HepG2 (cell line): ENCODE measurements around the gene COG1. TPM values are rescaled to one million over a fixed set of nuclear protein-coding genes. Genes with fewer than 3 reads are reported as not detected.

Source experiments
- CBX2 ChIP-seq, 2 experiments: fragments of 200-600 bp in 1 of 2; sonication (generic); formaldehyde crosslinking in 1 of 2; IDR thresholded peaks; 2 replicates each; pipeline versions ENCODE4 v1.7.0 to v1.8.1; 2018 to 2022; ENCODE audit warnings: low read depth in 2 of 2, low read length in 1 of 2, mild to moderate bottlenecking in 1 of 2, missing genetic modification reagents in 1 of 2
- GZF1 ChIP-seq: sonication (generic); formaldehyde crosslinking; IDR thresholded peaks from 2 replicates; pipeline ENCODE4 v1.5.1; 2020; ENCODE audit warnings: mild to moderate bottlenecking, missing genetic modification reagents
- MEIS2 ChIP-seq: sonication (generic); formaldehyde crosslinking; IDR thresholded peaks from 2 replicates; pipeline ENCODE4 v1.9.0; 2021; ENCODE audit warnings: mild to moderate bottlenecking, missing genetic modification reagents
- SKI ChIP-seq: fragments of 450-650 bp; IDR thresholded peaks from one replicate; pipeline ENCODE4 v1.6.1; 2018; ENCODE audit warnings: mild to moderate bottlenecking; ENCODE audit not compliant: partially characterized antibody
- SMYD3 ChIP-seq: sonication (generic); formaldehyde crosslinking; IDR thresholded peaks from 2 replicates; pipeline ENCODE4 v1.8.1; 2023; ENCODE audit warnings: mild to moderate bottlenecking, missing genetic modification reagents
- TERF1 ChIP-seq: sonication (generic); formaldehyde crosslinking; IDR thresholded peaks from 2 replicates; pipeline ENCODE4 v1.8.0; 2022; ENCODE audit warnings: mild to moderate bottlenecking, missing genetic modification reagents, moderate library complexity
- THYN1 ChIP-seq: sonication (generic); formaldehyde crosslinking; IDR thresholded peaks from 2 replicates; pipeline ENCODE4 v1.8.1; 2023; ENCODE audit warnings: low read depth, mild to moderate bottlenecking, moderate library complexity, missing genetic modification reagents, borderline replicate concordance
- YEATS4 ChIP-seq: sonication (generic); formaldehyde crosslinking; IDR thresholded peaks from 2 replicates; pipeline ENCODE4 v1.4.0; 2020; ENCODE audit warnings: missing genetic modification reagents, borderline replicate concordance
- ZNF451 ChIP-seq: sonication (generic); formaldehyde crosslinking; IDR thresholded peaks from 2 replicates; pipeline ENCODE4 v1.5.0; 2020; ENCODE audit warnings: mild to moderate bottlenecking, missing genetic modification reagents
- ZNF678 ChIP-seq: sonication (generic); formaldehyde crosslinking; IDR thresholded peaks from 2 replicates; pipeline ENCODE4 v1.4.0; 2020; ENCODE audit warnings: mild to moderate bottlenecking, missing genetic modification reagents
- ZNF782 ChIP-seq: sonication (generic); formaldehyde crosslinking; IDR thresholded peaks from 2 replicates; pipeline ENCODE4 v1.4.0; 2020; ENCODE audit warnings: missing genetic modification reagents, mild to moderate bottlenecking, borderline replicate concordance
- polyA plus RNA-seq, 8 experiments: library from polyadenylated mRNA; depleted of rRNA in 3 of 8; stranded (reverse) in 7 of 8; unstranded in 1 of 8; fragments of >200 nt; fragmentation: Illumina TruSeq in 4 of 8; extraction: Trizol in 4 of 8; gene quantifications; 2 replicates each; pipeline versions ENCODE4 v1.2.1 to v1.2.3, GENCODE V29; 2011 to 2016; ENCODE audit warnings: low read depth in 4 of 8, missing spikeins in 1 of 8, mixed read lengths in 1 of 8; ENCODE audit not compliant: insufficient read depth in 1 of 8
- total RNA-seq, 5 experiments: library from RNA; depleted of rRNA; stranded (reverse); fragments of >200 nt; fragmentation: Illumina TruSeq; extraction: Trizol; gene quantifications; 2 replicates each; pipeline ENCODE4 v1.2.3, GENCODE V29; 2016; ENCODE audit warnings: low read depth in 1 of 5
- TF ChIP-seq, protein P1 (sequence below), 2 experiments: sonication (generic) in 1 of 2; formaldehyde crosslinking in 1 of 2; IDR thresholded peaks; 2 replicates each; pipeline versions ENCODE4 v1.4.0 to v1.6.1; 2016 to 2020; ENCODE audit warnings: borderline replicate concordance in 1 of 2, low read depth in 1 of 2, mild to moderate bottlenecking in 1 of 2, missing genetic modification reagents in 1 of 2
- TF ChIP-seq, protein P2 (sequence below): sonication (generic); formaldehyde crosslinking; conservative IDR thresholded peaks from 2 replicates; pipeline ENCODE4 v1.4.0; 2020; ENCODE audit warnings: missing genetic modification reagents
- TF ChIP-seq, protein P3 (sequence below): sonication (generic); formaldehyde crosslinking; IDR thresholded peaks from 2 replicates; pipeline ENCODE4 v1.8.0; 2022; ENCODE audit warnings: mild to moderate bottlenecking, missing genetic modification reagents, borderline replicate concordance

COG1 gene
- total and polyA plus RNA-seq, 2 of the 13 experiments (the other 11 are each of a cell fraction or from before 2014, with no cell fraction given), result 36.6 to 39.7 TPM

DNA sequence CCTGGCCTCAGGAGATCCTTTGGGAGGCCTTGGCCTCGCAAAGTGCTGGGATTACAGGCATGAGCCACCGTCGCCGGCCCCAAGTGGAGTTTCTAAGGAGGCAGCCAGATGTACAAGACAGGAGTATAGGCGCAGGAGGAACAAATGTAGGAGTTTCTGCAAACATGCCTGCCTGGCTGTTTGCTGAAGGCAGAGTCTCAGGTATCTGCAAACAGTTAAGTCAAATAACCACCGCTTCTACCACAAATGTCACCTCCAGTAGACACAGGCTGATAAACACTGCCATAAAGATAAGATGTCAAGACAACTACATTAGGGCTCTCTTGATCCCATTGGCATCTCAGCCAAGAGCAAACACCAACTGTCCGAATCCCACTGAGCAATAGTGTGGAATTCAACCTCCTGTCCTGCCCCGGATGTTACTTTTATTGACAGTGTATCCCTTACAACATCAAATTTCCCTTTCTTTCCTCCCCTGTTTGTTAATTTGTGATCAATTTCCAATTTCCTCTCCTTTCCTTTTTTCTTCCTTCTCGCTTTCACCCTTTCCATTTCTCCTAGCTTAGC is 5.6 kb upstream of the COG1 start (continued):
- TF ChIP-seq, protein P1, sequence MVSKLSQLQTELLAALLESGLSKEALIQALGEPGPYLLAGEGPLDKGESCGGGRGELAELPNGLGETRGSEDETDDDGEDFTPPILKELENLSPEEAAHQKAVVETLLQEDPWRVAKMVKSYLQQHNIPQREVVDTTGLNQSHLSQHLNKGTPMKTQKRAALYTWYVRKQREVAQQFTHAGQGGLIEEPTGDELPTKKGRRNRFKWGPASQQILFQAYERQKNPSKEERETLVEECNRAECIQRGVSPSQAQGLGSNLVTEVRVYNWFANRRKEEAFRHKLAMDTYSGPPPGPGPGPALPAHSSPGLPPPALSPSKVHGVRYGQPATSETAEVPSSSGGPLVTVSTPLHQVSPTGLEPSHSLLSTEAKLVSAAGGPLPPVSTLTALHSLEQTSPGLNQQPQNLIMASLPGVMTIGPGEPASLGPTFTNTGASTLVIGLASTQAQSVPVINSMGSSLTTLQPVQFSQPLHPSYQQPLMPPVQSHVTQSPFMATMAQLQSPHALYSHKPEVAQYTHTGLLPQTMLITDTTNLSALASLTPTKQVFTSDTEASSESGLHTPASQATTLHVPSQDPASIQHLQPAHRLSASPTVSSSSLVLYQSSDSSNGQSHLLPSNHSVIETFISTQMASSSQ (IDR thresholded peaks at IDR 0.05; ENCODE audit: low read depth), result peak; percentile 88
- TF ChIP-seq, protein P1 (CRISPR knock-in tag; IDR thresholded peaks at IDR 0.05; ENCODE audit: borderline replicate concordance), result peak; percentile 93
- TF ChIP-seq ZNF678 (CRISPR knock-in tag), result 0 out of 2 replicates have a peak, but pooled peaks have one; percentile 52
- TF ChIP-seq TERF1 (CRISPR knock-in tag), result no peak
- peak; percentile 51 for TF ChIP-seq SKI
- TF ChIP-seq, protein P2, sequence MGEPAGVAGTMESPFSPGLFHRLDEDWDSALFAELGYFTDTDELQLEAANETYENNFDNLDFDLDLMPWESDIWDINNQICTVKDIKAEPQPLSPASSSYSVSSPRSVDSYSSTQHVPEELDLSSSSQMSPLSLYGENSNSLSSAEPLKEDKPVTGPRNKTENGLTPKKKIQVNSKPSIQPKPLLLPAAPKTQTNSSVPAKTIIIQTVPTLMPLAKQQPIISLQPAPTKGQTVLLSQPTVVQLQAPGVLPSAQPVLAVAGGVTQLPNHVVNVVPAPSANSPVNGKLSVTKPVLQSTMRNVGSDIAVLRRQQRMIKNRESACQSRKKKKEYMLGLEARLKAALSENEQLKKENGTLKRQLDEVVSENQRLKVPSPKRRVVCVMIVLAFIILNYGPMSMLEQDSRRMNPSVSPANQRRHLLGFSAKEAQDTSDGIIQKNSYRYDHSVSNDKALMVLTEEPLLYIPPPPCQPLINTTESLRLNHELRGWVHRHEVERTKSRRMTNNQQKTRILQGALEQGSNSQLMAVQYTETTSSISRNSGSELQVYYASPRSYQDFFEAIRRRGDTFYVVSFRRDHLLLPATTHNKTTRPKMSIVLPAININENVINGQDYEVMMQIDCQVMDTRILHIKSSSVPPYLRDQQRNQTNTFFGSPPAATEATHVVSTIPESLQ, result no peak
- TF ChIP-seq, protein P3, sequence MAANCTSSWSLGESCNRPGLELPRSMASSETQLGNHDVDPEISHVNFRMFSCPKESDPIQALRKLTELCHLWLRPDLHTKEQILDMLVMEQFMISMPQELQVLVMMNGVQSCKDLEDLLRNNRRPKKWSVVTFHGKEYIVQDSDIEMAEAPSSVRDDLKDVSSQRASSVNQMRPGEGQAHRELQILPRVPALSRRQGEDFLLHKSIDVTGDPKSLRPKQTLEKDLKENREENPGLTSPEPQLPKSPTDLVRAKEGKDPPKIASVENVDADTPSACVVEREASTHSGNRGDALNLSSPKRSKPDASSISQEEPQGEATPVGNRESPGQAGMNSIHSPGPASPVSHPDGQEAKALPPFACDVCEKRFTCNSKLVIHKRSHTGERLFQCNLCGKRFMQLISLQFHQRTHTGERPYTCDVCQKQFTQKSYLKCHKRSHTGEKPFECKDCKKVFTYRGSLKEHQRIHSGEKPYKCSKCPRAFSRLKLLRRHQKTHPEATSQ (CRISPR knock-in tag), result peak; percentile 48; the same call in 1 of the 2 replicates
- no peak for TF ChIP-seq CBX2 (IDR thresholded peaks at IDR 0.05; ENCODE audit: low read depth, low read length)
- TF ChIP-seq CBX2 (CRISPR knock-in tag; IDR thresholded peaks at IDR 0.05; ENCODE audit: low read depth), result 0 out of 2 replicates have a peak, but pooled peaks have one; percentile 79
- TF ChIP-seq ZNF782 (CRISPR knock-in tag), result peak; percentile 63; the same call in 1 of the 2 replicates
- TF ChIP-seq THYN1 (CRISPR knock-in tag), result 0 out of 2 replicates have a peak, but pooled peaks have one; percentile 87
- TF ChIP-seq SMYD3, result peak; percentile 68; the same call in 1 of the 2 replicates
- TF ChIP-seq MEIS2 (CRISPR knock-in tag), result peak; percentile 95
- no peak for TF ChIP-seq YEATS4 (CRISPR knock-in tag)
- TF ChIP-seq ZNF451 (CRISPR knock-in tag), result no peak
- TF ChIP-seq GZF1 (CRISPR knock-in tag), result no peak
